G401 (cell line): ENCODE measurements around the gene SMAD2. TPM values are rescaled to one million over a fixed set of nuclear protein-coding genes. Genes with fewer than 3 reads are reported as not detected.

Source experiments
- DNase-seq: peaks from one replicate; pipeline ENCODE4 v3.0.0-alpha.2; 2015; ENCODE audit warnings: low spot score
- in situ Hi-C: cut with HindIII; loops from 2 replicates; pipeline ENCODE4 v1.10.0; 2016; ENCODE audit warnings: low sequenced_read_pairs, mixed read lengths
- total RNA-seq: library from RNA; depleted of rRNA; stranded (reverse); fragments of >200 nt; shearing (Covaris generic); gene quantifications from 2 replicates; pipeline ENCODE4 v1.2.3, GENCODE V29; 2014

SMAD2 gene
- total RNA-seq, 1 experiment from 2014 or later: 68.8 TPM

GRCh38 chr18:47815486-47816270, 114.8 kb downstream of the SMAD2 start:
- in situ Hi-C loops: no loop called here
- DNase-seq: no peak

GRCh38 chr18:47809420-47809819, 121.0 kb downstream of the SMAD2 start:
- in situ Hi-C loops: no loop called here
- no peak for DNase-seq

GRCh38 chr18:47802802-47803201, 127.7 kb downstream of the SMAD2 start:
- DNase-seq: no peak
- in situ Hi-C loops: no loop called here

- in situ Hi-C loops: no loop called here
- no peak for DNase-seq
Observed at GRCh38 chr18:47801817-47802216, 128.6 kb downstream of the SMAD2 start.

GRCh38 chr18:47800756-47801155, 129.7 kb downstream of the SMAD2 start:
- in situ Hi-C loops: no loop called here
- DNase-seq: peak; percentile 61

GRCh38 chr18:47800248-47800647, 130.2 kb downstream of the SMAD2 start:
- in situ Hi-C loops: no loop called here
- no peak for DNase-seq

GRCh38 chr18:47799376-47799775, 131.1 kb downstream of the SMAD2 start:
- DNase-seq: no peak
- in situ Hi-C loops: no loop called here

GRCh38 chr18:47798366-47798765, 132.1 kb downstream of the SMAD2 start:
- in situ Hi-C loops: no loop called here
- DNase-seq: peak; percentile 25

GRCh38 chr18:47797126-47797525, 133.3 kb downstream of the SMAD2 start:
- in situ Hi-C loops: no loop called here
- DNase-seq: no peak

- DNase-seq: no peak
- in situ Hi-C loops: no loop called here
Observed at GRCh38 chr18:47795434-47795814, 135.0 kb downstream of the SMAD2 start.

GRCh38 chr18:47794725-47795433, 135.6 kb downstream of the SMAD2 start:
- DNase-seq: no peak
- in situ Hi-C loops: no loop called here

GRCh38 chr18:47793609-47794008, 136.8 kb downstream of the SMAD2 start:
- DNase-seq: no peak
- in situ Hi-C loops: no loop called here

GRCh38 chr18:47791461-47791985, 138.9 kb downstream of the SMAD2 start:
- DNase-seq: no peak
- in situ Hi-C loops: no loop called here

GRCh38 chr18:47790036-47790435, 140.4 kb downstream of the SMAD2 start:
- in situ Hi-C loops: no loop called here
- DNase-seq: no peak

- in situ Hi-C loops: no loop called here
- DNase-seq: no peak
Observed at GRCh38 chr18:47788621-47789020, 141.8 kb downstream of the SMAD2 start.

GRCh38 chr18:47781561-47781960, 148.9 kb downstream of the SMAD2 start:
- no peak for DNase-seq
- in situ Hi-C loops: no loop called here

GRCh38 chr18:47780011-47780725, 150.3 kb downstream of the SMAD2 start:
- DNase-seq: no peak
- in situ Hi-C loops: no loop called here

- in situ Hi-C loops: no loop called here
- no peak for DNase-seq
Observed at GRCh38 chr18:47779381-47779780, 151.1 kb downstream of the SMAD2 start.

- in situ Hi-C loops: no loop called here
- no peak for DNase-seq
Observed at GRCh38 chr18:47777626-47778025, 152.8 kb downstream of the SMAD2 start.

- in situ Hi-C loops: no loop called here
Observed at GRCh38 chr18:47775961-47776360, 154.5 kb downstream of the SMAD2 start.

More at GRCh38 chr18:47775961-47776360, 154.5 kb downstream of the SMAD2 start:
- peak; percentile 25 for DNase-seq
